PFSK-1 (cell line): Measurements from ENCODE around the gene SLC25A47.

Source experiments
- FOXP2 ChIP-seq: optimal IDR thresholded peaks from 2 replicates; pipeline ENCODE3; 2011; ENCODE audit warnings: borderline replicate concordance, control low read depth, inconsistent platforms; ENCODE audit not compliant: insufficient read depth; ENCODE audit errors: extremely low read length, extremely low read depth
- POLR2AphosphoS5 ChIP-seq: IDR thresholded peaks from 2 replicates; pipeline ENCODE4 v1.6.1; 2012; ENCODE audit warnings: low read depth, mild to moderate bottlenecking, control low read depth, low read length, moderate library complexity
- TAF1 ChIP-seq: IDR thresholded peaks from 2 replicates; pipeline ENCODE4 v1.6.1; 2012; ENCODE audit warnings: low read length, control low read depth, borderline replicate concordance; ENCODE audit not compliant: insufficient read depth

DNA sequence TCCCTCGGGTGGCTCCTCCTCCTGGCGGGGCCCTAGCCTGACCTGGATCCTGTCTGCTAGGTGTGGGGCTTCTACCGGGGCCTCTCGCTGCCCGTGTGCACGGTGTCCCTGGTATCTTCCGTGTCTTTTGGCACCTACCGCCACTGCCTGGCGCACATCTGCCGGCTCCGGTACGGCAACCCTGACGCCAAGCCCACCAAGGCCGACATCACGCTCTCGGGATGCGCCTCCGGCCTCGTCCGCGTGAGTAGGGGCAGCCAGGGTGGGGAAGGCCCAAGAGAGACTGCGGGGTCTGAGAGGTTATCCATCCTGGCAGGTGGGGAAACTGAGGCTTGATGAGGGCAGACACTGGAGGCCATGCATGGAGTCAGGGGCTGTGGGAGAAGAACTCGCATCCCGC is 4.0 kb downstream of the SLC25A47 start:
- TF ChIP-seq FOXP2 = no peak
- no peak for TF ChIP-seq POLR2AphosphoS5
- no peak for TF ChIP-seq TAF1
